HEK293T (cell line): ENCODE data around the gene CLEC16A.

Experiments used
- CTCF ChIA-PET: fragments of 350-600 bp; formaldehyde crosslinking; extraction: SDS; loops from one replicate; lab custom pipeline; 2021; ENCODE audit warnings: antibody characterized with exemption, inconsistent platforms; lab: Yijun Ruan, JAX
- POLR2A ChIA-PET: fragments of 350-600 bp; formaldehyde crosslinking; extraction: SDS; loops from one replicate; lab custom pipeline; 2020; ENCODE audit warnings: antibody characterized with exemption, inconsistent platforms; lab: Yijun Ruan, JAX
- DNase-seq: peaks from one replicate; pipeline ENCODE4 v3.0.0; 2012; ENCODE audit warnings: mixed read lengths; ENCODE audit errors: extremely low spot score
- ARNT ChIP-seq: fragments of 450-650 bp; IDR thresholded peaks from 2 replicates; pipeline ENCODE4 v1.6.1; 2017; ENCODE audit warnings: mild to moderate bottlenecking
- BHLHE40 ChIP-seq: fragments of 450-650 bp; IDR thresholded peaks from 2 replicates; pipeline ENCODE4 v1.6.1; 2016; ENCODE audit warnings: mild to moderate bottlenecking, moderate library complexity, borderline replicate concordance
- CTBP1 ChIP-seq: fragments of 450-650 bp; IDR thresholded peaks from 2 replicates; pipeline ENCODE4 v1.6.1; 2016; ENCODE audit warnings: borderline replicate concordance
- ELF4 ChIP-seq: fragments of 450-650 bp; IDR thresholded peaks from 2 replicates; pipeline ENCODE4 v1.6.1; 2017; ENCODE audit warnings: antibody characterized with exemption
- FOXA1 ChIP-seq: fragments of 450-650 bp; IDR thresholded peaks from 2 replicates; pipeline ENCODE4 v1.6.1; 2016; ENCODE audit warnings: mild to moderate bottlenecking
- FOXK2 ChIP-seq: fragments of 450-650 bp; IDR thresholded peaks from 2 replicates; pipeline ENCODE4 v1.6.1; 2016; ENCODE audit warnings: mild to moderate bottlenecking
- FOXM1 ChIP-seq: fragments of 450-650 bp; IDR thresholded peaks from 2 replicates; pipeline ENCODE4 v1.6.1; 2017; ENCODE audit warnings: mild to moderate bottlenecking, borderline replicate concordance
- HDGF ChIP-seq: fragments of 450-650 bp; IDR thresholded peaks from 2 replicates; pipeline ENCODE4 v1.6.1; 2017; ENCODE audit warnings: antibody characterized with exemption, borderline replicate concordance
- L3MBTL2 ChIP-seq: fragments of 450-650 bp; conservative IDR thresholded peaks from 2 replicates; pipeline ENCODE4 v1.6.1; 2016; ENCODE audit warnings: mild to moderate bottlenecking
- LEF1 ChIP-seq: fragments of 450-650 bp; IDR thresholded peaks from 2 replicates; pipeline ENCODE4 v1.6.1; 2017; ENCODE audit warnings: mild to moderate bottlenecking, borderline replicate concordance
- NFRKB ChIP-seq: fragments of 450-650 bp; IDR thresholded peaks from 2 replicates; pipeline ENCODE4 v1.6.1; 2016; ENCODE audit warnings: mild to moderate bottlenecking, moderate library complexity
- PKNOX1 ChIP-seq: fragments of 450-650 bp; IDR thresholded peaks from 2 replicates; pipeline ENCODE4 v1.6.1; 2016
- SP1 ChIP-seq: fragments of 450-650 bp; IDR thresholded peaks from 2 replicates; pipeline ENCODE4 v1.6.1; 2017
- SUZ12 ChIP-seq: fragments of 450-650 bp; IDR thresholded peaks from 2 replicates; pipeline ENCODE4 v1.6.1; 2016; ENCODE audit warnings: mild to moderate bottlenecking
- TARDBP ChIP-seq: fragments of 450-650 bp; IDR thresholded peaks from 2 replicates; pipeline ENCODE4 v1.6.1; 2016
- ZNF384 ChIP-seq: fragments of 450-650 bp; IDR thresholded peaks from 2 replicates; pipeline ENCODE4 v1.6.1; 2016

Gene CLEC16A

GRCh38 chr16:11123666-11124065 lies 179.3 kb downstream of the CLEC16A start:
- DNase-seq, result no peak
- TF ChIP-seq CTBP1 (no peak), FOXK2 (no peak), L3MBTL2 (no peak), SP1 (no peak), PKNOX1 (no peak), HDGF (no peak), TARDBP (no peak), ZNF384 (no peak), FOXM1 (no peak), LEF1 (no peak)
- CTCF ChIA-PET, result no interaction called here
- POLR2A ChIA-PET, result no interaction called here

- ChIA-PET CTCF (no interaction called here), POLR2A (no interaction called here)
- no peak for DNase-seq
- TF ChIP-seq SP1 (no peak), LEF1 (no peak), HDGF (no peak), BHLHE40 (no peak), ELF4 (no peak), PKNOX1 (no peak), TARDBP (no peak), ZNF384 (no peak), FOXA1 (no peak), FOXM1 (no peak), L3MBTL2 (no peak), ARNT (no peak)
These were observed 181.6 kb downstream of the CLEC16A start for GRCh38 chr16:11125936-11126335.

- ChIA-PET POLR2A (no interaction called here), CTCF (no interaction called here)
- no peak for DNase-seq
- TF ChIP-seq SUZ12, result no peak
- no peak for TF ChIP-seq LEF1
- no peak for TF ChIP-seq FOXA1
- TF ChIP-seq ELF4, result no peak
- no peak for TF ChIP-seq L3MBTL2
- TF ChIP-seq CTBP1, result no peak
- no peak for TF ChIP-seq TARDBP
- no peak for TF ChIP-seq NFRKB
- no peak for TF ChIP-seq FOXM1
- TF ChIP-seq SP1, result no peak
- TF ChIP-seq HDGF, result no peak
- no peak for TF ChIP-seq ZNF384
- TF ChIP-seq ARNT, result no peak
These were observed 182.2 kb downstream of the CLEC16A start for GRCh38 chr16:11126399-11127054.

GRCh38 chr16:11127610-11128195 lies 183.3 kb downstream of the CLEC16A start:
- CTCF ChIA-PET, result no interaction called here
- POLR2A ChIA-PET, result no interaction called here
- TF ChIP-seq ZNF384, result no peak
- no peak for TF ChIP-seq CTBP1
- TF ChIP-seq LEF1, result no peak
- no peak for TF ChIP-seq ELF4
- no peak for TF ChIP-seq ARNT
- no peak for TF ChIP-seq HDGF
- no peak for TF ChIP-seq NFRKB
- no peak for TF ChIP-seq FOXA1
- no peak for TF ChIP-seq TARDBP
- TF ChIP-seq BHLHE40, result no peak
- no peak for TF ChIP-seq L3MBTL2
- TF ChIP-seq SP1, result no peak
- no peak for TF ChIP-seq SUZ12
- TF ChIP-seq FOXM1, result no peak
- TF ChIP-seq PKNOX1, result no peak
- TF ChIP-seq FOXK2, result no peak
- no peak for DNase-seq

- ChIA-PET CTCF (no interaction called here), POLR2A (no interaction called here)
- DNase-seq, result no peak
- TF ChIP-seq ELF4, result no peak
- no peak for TF ChIP-seq BHLHE40
- no peak for TF ChIP-seq HDGF
- TF ChIP-seq NFRKB, result no peak
- no peak for TF ChIP-seq FOXA1
- TF ChIP-seq ZNF384, result no peak
- TF ChIP-seq FOXM1, result no peak
- TF ChIP-seq TARDBP, result no peak
These were observed 184.1 kb downstream of the CLEC16A start for GRCh38 chr16:11128211-11129141.

GRCh38 chr16:11129378-11129781 lies 185.0 kb downstream of the CLEC16A start:
- POLR2A ChIA-PET, result no interaction called here
- DNase-seq, result no peak
- CTCF ChIA-PET, result no interaction called here
- no peak for TF ChIP-seq SUZ12
- no peak for TF ChIP-seq FOXA1
- no peak for TF ChIP-seq PKNOX1
- TF ChIP-seq NFRKB, result no peak
- no peak for TF ChIP-seq ARNT
- no peak for TF ChIP-seq HDGF
